Motor neuron (in vitro differentiated cells): ENCODE measurements around the gene NAALADL1. TPM values are rescaled to one million over a fixed set of nuclear protein-coding genes. Genes with fewer than 3 reads are reported as not detected.

Experiments
- ATAC-seq, 8 experiments: fragments of 200-7000 bp; cut with Tn5 transposase; replicated peaks in 6 of 8; 2 replicates each; pipeline ENCODE4 v1.8.0; 2021; ENCODE audit warnings: mild to moderate bottlenecking in 8 of 8, moderate library complexity in 8 of 8
- H3K27ac ChIP-seq, 2 donors: fragments of 250-450 bp; sonication (Bioruptor Pico); 2 replicates each; pipeline ENCODE4 v1.9.0; 2021; ENCODE audit warnings: antibody characterized with exemption in 2 of 2, mild to moderate bottlenecking in 2 of 2, moderate library complexity in 1 of 2
- H3K4me1 ChIP-seq, 2 donors: fragments of 250-450 bp; sonication (Bioruptor Pico); replicated peaks in 1 of 2; 2 replicates each; pipeline ENCODE4 v1.6.1; 2021; ENCODE audit warnings: antibody characterized with exemption in 2 of 2, mild to moderate bottlenecking in 2 of 2, moderate library complexity in 1 of 2
- H3K4me3 ChIP-seq, 5 donors: fragments of 250-450 bp; sonication (Bioruptor Pico); 2 replicates each; pipeline ENCODE4 v1.9.0; 2021; ENCODE audit warnings: antibody characterized with exemption in 5 of 5, mild to moderate bottlenecking in 5 of 5, moderate library complexity in 4 of 5
- WGBS, 10 experiments: fragments of 450-650 bp; shearing (Covaris generic); methylation state at CpG; one replicate each; pipeline ENCODE4 v1.0.0; 2022; 5-methylcytosine and 5-hydroxymethylcytosine counted together
- in situ Hi-C, 9 experiments: fragments of 400-800 bp; cut with MboI; loops; one replicate each; pipeline ENCODE4 v1.15.0; 2021; ENCODE audit warnings: low sequenced_read_pairs in 9 of 9, low pct_unique_long_range_greater_than_20kb in 2 of 9; ENCODE audit not compliant: unreplicated experiment in 9 of 9
- total RNA-seq, 8 experiments: library from RNA; unstranded; fragments of 300-600 nt; gene quantifications; 2 replicates each; pipeline versions ENCODE4 v1.2.3 to v1.2.4, GENCODE V29; 2022

The NAALADL1 gene
- total RNA-seq, 8 experiments from 2014 or later = 0.52 to 3.9 (median 0.93) TPM; not detected in 1

DNA sequence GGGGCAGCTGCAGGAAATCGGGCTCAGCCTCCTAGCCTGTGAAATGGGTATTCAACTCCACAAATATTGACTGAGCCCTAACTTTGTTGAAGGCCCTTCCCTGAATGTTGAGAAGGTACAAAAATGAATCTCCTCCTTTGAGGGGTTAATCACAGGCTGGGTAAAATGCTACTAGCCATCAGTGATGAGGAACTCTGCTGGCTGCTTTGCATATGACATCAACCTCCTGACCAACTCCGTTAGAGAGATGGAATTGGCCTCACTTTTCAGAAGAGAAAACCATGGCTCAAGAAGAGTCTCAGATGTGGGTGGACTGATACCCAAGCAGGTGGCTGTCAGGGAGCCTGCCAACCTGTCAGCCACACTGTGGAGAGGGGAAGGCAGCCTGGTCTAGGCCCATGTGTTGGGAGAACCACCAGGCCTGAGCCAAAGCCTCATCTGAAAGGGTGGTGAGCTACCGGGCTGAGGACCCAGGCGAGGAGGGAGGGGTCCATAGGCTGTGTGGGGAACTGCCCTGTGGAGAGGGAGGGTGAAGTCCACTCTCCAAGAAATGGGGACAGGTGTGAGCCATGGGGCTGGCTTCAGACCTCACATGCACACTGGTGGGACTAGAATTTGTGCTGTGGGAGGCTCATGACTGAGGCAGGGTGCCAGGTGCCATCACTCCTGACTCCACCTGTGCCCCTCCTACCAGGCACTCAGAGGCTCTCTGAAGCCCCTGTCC, 13.7 kb upstream of the NAALADL1 start:
- H3K4me3 ChIP-seq = no peak overlapping the region
- in situ Hi-C loops = no loop called here
- peaks cover 1 to 2% of the 10 kb centered on the region in 2 donors for H3K4me1 ChIP-seq
- WGBS, 10 experiments = 40 to 79% (median 41%) methylated on average over 1 to 3 of the region's 4 CpGs; no CpG with 5 or more reads in 5 of the 10 experiments
- H3K27ac ChIP-seq = no peak overlapping the region
- peak in 1 of 8 experiments; percentile 15 for ATAC-seq

DNA sequence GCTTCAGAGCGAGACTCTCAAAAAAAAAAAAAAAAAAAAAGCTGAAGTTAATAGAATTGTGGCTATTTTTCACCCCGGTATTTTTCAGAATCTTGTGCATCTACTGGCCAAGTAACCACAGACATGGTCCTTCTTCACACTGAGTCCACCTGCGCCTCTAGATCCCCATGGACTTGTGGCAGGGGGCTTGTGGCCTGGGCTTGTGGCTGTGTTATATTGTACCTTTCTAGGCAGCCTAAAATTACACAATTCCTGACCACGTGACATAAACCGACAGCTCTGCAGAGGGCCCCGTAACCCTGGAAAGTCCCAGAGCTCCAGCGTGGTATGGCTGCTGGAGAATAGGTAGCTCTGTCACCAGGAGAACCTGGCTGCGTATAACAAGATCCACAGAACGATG, 10.9 kb upstream of the NAALADL1 start:
- Histone ChIP-seq H3K27ac (no peak overlapping the region), H3K4me1 (peaks cover 5 to 7% of the 10 kb centered on the region in 2 donors), H3K4me3 (no peak overlapping the region)
- no peak for ATAC-seq
- in situ Hi-C loops = no loop called here
- 40 to 93% (median 73%) methylated on average over 3 to 7 of the region's 9 CpGs; no CpG with 5 or more reads in 2 of the 10 experiments for WGBS, 10 experiments

DNA sequence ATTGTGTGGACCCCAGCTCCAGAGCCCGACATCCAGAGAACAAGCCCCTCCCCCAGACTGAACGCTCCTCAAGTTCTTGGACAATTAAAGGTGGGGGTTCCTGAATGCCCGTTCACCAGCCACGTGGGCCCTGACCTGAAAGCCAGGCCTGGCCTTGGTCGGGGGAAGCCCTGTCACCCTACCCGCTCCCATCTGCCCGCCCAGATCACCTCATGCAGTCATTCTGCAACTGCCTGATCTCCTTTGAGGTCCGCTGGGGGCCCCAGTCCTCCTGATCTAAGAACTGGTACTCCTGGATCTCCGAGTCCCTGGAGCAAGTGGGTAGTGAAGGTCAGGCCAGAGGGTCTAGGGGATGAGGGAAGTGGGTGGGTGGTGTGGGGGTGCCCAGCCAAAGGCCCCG, 9.1 kb upstream of the NAALADL1 start:
- H3K27ac ChIP-seq = no peak overlapping the region

DNA sequence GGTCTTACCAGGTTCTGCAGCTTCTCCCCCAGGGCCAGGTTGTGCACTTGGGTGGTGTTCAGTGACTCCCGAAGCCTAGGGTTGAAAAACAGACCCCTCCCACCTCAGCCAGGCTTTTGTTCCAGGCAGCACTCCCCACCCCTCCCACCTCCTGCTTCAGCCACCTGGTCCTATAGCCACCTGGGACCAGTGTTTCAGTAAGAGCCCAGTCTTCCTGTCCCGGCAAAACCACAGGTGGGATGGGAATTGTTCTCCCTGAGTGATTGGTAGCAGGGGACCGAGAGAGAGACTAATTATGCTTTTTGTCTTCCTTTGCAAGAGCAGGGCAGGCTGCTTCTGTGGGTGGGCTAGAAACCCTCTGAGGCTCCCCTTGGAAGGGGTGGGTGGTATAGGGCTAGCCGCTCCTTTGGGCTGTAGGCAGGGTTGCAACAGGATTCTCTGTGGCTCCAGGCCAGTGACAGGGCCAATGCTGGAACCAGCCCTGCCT, 8.5 kb upstream of the NAALADL1 start:
- whole genome bisulfite sequencing, 10 experiments = 20 to 83% (median 41%) methylated on average over 1 to 3 of the region's 4 CpGs; no CpG with 5 or more reads in 6 of the 10 experiments
- Histone ChIP-seq H3K27ac (no peak overlapping the region), H3K4me3 (no peak overlapping the region), H3K4me1 (peaks cover 5 to 7% of the 10 kb centered on the region in 2 donors)
- in situ Hi-C loops = no loop called here
- ATAC-seq = peak in 3 of 8 experiments; percentile 9 to 40 (median 18)

More for the DNA sequence above, 9.1 kb upstream of the NAALADL1 start:
- Histone ChIP-seq H3K4me3 (no peak overlapping the region), H3K4me1 (peaks cover 5 to 7% of the 10 kb centered on the region in 2 donors)
- in situ Hi-C loops = no loop called here
- ATAC-seq = no peak
- WGBS, 10 experiments = 53 to 90% (median 53%) methylated on average over 2 to 6 of the region's 10 CpGs; no CpG with 5 or more reads in 7 of the 10 experiments

DNA sequence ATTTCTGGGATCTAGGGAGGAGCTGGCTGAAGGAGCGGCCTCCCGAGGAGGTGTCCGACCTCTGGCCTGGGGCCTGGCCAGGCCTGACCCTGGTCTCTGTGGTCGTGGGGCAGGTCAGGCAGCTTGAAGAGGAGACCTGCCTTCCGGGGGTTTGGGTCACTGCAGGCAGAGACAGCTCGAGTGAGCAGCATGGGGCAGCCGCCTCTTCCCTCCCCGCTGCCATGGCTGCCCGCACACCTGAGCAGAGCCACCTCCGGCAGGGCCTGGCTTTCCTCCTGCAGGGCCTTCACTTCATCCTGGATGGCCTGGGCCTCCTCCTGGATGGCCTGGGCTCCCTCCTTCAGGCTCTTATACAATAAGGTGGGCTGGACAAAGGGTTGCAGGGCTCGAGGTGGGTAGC, 8.0 kb upstream of the NAALADL1 start:
- Histone ChIP-seq H3K4me1 (peaks cover 5 to 7% of the 10 kb centered on the region in 2 donors), H3K27ac (no peak overlapping the region), H3K4me3 (no peak overlapping the region)
- in situ Hi-C loops = no loop called here
- WGBS, 10 experiments = 57 to 83% (median 80%) methylated on average over 1 to 3 of the region's 11 CpGs; no CpG with 5 or more reads in 6 of the 10 experiments
- ATAC-seq = peak in 2 of 8 experiments; percentile 3 to 11

DNA sequence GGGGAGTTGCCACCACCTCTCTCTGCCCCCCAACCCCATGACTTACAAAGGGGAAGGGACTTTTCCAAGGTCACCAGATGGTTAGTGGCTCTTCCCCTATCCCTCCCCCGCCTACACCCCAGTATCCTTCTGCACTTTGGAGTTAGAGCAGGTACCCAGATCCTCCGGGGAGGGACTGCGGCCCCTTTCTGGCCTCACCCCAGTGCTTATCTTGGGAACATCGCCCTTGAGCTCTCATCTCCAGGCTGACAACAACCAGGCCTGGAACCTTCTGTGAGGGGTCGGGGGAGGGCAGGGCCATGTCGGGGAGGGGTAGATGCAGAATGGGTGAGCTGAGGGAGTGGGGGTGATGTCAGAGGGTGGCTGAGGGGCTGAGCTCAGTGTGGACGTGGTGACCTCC, 7.5 kb upstream of the NAALADL1 start:
- WGBS, 10 experiments = no CpG with 5 or more reads among the region's 7 CpGs
- no peak for ATAC-seq
- Histone ChIP-seq H3K27ac (no peak overlapping the region), H3K4me3 (no peak overlapping the region), H3K4me1 (peaks cover 5 to 7% of the 10 kb centered on the region in 2 donors)
- in situ Hi-C loops = no loop called here

DNA sequence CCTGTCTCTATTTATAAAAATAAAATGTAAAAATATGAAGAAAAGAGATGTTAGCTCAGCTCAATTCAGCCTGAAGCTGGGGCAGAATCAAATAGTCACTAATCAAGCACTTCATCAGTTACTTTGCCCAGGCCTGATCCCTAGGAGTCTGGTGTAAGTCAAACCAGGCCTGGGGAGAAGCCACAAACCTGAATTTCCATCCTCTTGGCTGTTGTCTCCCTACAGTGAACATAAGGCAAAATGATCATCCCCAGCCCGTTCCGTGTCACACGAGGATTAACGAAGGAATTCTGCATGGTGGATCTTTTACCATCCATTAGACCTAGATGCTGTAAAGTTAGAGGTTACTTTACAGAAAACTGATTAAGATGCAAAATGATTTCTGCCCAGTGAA, 6.5 kb upstream of the NAALADL1 start:
- no peak for ATAC-seq
- in situ Hi-C loops = no loop called here
- Histone ChIP-seq H3K4me3 (no peak overlapping the region), H3K4me1 (peaks cover 5 to 7% of the 10 kb centered on the region in 2 donors), H3K27ac (no peak overlapping the region)
- 50 to 100% (median 76%) methylated on average over 3 to 4 of the region's 4 CpGs; no CpG with 5 or more reads in 4 of the 10 experiments for WGBS, 10 experiments

DNA sequence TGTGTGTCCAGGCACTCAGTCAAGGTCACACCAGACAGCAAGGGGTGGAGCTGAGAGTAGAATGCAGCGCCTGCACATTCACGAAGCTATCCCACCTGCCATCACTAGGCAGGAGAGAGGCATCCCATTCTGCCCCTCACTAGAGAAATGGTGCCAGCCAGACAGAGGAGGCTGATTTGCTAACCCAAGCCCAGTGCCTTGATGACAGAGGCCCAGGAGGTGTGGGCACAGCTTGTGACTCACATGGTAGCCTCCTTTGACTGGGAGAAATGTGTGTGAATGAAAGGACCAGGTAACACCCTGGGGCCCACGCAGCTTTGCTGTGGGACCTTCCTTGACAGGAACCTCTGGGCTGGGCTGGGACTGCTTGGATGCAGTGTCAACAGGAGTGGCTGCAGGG, 5.2 kb upstream of the NAALADL1 start:
- no peak for ATAC-seq
- H3K4me1 ChIP-seq = peaks cover 5 to 7% of the 10 kb centered on the region in 2 donors
- H3K4me3 ChIP-seq = no peak overlapping the region
- WGBS, 10 experiments = 60 to 100% (median 61%) methylated on average over 1 to 2 of the region's 3 CpGs; no CpG with 5 or more reads in 6 of the 10 experiments
- H3K27ac ChIP-seq = no peak overlapping the region
- in situ Hi-C loops = no loop called here

DNA sequence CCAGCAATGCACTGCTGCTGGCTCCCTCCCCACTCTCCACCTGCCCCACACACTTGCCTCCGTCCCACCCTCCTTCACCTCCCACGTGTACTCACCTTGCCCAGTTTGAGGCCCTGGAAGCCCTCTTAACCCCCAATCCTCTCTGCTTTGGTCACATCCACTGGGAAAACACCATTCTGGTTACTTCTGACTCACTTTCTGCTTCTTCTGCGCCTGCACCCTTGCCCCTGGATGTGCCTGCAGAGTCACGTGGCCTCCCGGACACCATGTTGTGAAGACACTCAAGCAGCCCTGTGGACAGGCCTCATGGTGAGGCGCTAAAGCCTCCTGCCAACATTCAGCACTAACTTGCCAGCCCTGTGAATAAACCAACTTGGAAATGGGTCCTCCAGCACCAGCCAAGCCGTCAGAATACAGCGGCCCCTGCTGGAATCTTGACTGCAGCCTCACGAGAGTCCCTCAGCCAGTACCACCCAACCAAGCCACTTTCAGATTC, 2.6 kb upstream of the NAALADL1 start:
- no peaks in the 10 kb centered on the region for H3K4me1 ChIP-seq
- in situ Hi-C loops = no loop called here
- H3K4me3 ChIP-seq = no peak overlapping the region
- WGBS, 10 experiments = 33 to 71% (median 52%) methylated on average over 3 to 7 of the region's 9 CpGs; no CpG with 5 or more reads in 6 of the 10 experiments
- ATAC-seq = peak in 4 of 8 experiments; percentile 11 to 80 (median 64)
- H3K27ac ChIP-seq = no peak overlapping the region

DNA sequence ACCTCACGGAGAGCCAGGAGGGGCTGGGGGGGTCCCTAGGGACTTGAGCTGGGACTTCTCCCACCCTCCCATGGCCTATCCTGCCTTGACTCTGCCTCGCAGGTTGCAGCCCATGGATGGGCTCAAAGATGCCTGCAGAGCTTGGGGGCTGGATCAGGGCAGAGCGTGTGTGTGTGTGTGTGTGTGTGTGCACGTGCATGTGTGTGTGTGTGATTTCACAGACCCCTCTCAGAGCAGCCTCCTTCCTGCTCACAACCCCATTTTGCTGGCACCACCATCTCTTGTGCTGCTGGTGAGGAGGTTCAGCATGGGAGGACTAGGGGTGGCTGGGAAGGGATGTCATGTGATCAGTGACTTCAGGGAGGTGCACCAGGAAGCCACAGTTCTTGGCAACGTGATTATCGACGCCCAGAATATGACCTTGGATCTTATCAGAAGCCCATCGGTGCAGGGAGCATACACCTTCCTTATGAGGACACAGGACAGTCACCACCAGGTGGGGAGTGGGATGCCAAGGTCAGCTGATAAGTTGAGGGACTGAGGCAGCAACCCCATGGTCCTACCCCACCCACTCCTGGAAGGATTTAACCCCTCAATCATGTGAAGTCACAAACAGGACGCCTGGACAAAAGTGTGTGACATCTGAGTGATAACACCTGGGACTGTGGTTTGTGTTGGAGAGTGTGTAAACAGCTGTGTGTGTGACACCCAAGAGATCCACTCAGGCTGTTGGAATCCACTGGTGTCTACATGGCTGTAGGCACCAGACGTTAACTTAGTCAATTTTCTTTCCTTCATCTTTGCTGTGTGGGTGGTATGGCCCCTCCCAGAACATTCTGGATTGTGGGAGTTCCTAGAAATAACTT, 1.8 kb upstream of the NAALADL1 start:
- in situ Hi-C loops = no loop called here
- Histone ChIP-seq H3K4me3 (no peak overlapping the region), H3K27ac (no peak overlapping the region), H3K4me1 (no peaks in the 10 kb centered on the region)
- 0 to 85% (median 78%) methylated on average over 1 to 7 of the region's 10 CpGs; no CpG with 5 or more reads in 4 of the 10 experiments for WGBS, 10 experiments
- peak in 3 of 8 experiments; percentile 12 to 58 (median 36) for ATAC-seq

DNA sequence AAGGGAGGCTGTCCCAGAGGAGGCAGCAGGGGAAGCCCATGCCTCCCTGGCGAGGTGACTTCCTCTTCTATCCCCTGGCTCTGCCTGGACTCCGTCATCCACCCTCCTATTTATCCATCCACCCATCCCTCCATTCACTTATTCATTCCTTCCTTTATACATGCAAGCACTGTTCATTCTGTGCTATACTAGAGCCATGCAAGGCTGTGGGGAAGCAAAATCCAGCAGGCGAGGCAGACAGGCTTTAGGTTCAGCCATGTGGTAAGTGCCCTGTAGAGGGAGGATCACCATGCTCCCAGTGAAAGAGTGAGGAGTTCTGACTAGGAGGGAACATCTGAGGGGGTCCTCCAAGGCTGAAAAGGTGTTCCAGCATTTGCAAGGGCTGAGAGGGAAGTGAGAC, 1.2 kb upstream of the NAALADL1 start:
- in situ Hi-C loops = no loop called here
- no peak overlapping the region for H3K4me3 ChIP-seq
- no peaks in the 10 kb centered on the region for H3K4me1 ChIP-seq
- ATAC-seq = no peak
- no peak overlapping the region for H3K27ac ChIP-seq
- 8 to 83% (median 33%) methylated on average over 1 to 3 of the region's 3 CpGs; no CpG with 5 or more reads in 3 of the 10 experiments for WGBS, 10 experiments

DNA sequence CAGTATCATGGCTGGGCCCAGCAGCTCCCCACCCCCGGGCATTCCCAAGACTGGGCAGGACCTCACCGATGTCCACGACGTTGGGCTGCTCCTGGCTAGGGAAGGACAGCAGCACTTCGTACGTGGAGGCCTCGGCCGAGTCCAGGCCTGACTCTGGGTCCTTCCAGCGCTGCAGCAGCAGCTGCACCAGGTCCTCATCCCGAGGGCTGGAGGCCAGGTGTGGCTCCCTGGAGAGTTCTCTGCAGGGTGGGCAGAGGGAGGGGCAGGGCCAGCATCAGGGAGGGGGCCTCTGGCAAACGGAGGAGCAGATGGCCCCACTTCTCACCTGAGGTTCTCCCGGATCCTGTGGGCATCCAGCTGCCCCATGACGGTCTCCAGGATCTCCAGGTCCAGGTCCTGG, 341 bp downstream of the NAALADL1 start:
- Histone ChIP-seq H3K4me3 (no peak overlapping the region), H3K4me1 (no peaks in the 10 kb centered on the region), H3K27ac (no peak overlapping the region)
- no CpG with 5 or more reads among the region's 13 CpGs for WGBS, 10 experiments
- in situ Hi-C loops = no loop called here
- ATAC-seq = peak in 1 of 8 experiments; percentile 19

DNA sequence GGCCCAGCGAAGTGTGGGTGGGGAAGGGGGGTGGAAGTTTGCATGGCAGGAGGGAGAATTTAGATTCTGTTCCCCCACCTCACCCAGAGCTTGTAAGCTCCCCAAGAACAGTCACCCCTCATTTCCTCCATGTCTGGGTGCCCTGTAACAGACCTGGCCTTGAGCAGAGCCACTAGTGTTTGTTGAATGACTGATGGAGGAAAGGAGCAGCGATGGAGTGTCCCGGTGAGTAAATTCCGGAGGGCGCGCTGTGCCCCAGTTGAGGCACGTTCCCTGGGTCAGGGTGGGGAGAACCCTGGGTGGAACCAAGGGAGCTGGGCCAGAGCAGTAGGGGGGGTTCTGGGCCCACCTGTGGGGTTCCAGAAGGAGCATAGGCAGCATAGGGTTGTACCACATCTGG, 827 bp downstream of the NAALADL1 start:
- in situ Hi-C loops = no loop called here
- Histone ChIP-seq H3K27ac (no peak overlapping the region), H3K4me1 (no peaks in the 10 kb centered on the region), H3K4me3 (no peak overlapping the region)
- 67% methylated on average over 3 of the region's 7 CpGs; no CpG with 5 or more reads in 9 of the 10 experiments for WGBS, 10 experiments
- ATAC-seq = no peak
